ENCODE measurements around the gene KRT83. TPM values are rescaled to one million over a fixed set of nuclear protein-coding genes. Genes with fewer than 3 reads are reported as not detected.

KRT83 gene
- total RNA-seq, 1 donor from 2014 or later: not detected

DNA sequence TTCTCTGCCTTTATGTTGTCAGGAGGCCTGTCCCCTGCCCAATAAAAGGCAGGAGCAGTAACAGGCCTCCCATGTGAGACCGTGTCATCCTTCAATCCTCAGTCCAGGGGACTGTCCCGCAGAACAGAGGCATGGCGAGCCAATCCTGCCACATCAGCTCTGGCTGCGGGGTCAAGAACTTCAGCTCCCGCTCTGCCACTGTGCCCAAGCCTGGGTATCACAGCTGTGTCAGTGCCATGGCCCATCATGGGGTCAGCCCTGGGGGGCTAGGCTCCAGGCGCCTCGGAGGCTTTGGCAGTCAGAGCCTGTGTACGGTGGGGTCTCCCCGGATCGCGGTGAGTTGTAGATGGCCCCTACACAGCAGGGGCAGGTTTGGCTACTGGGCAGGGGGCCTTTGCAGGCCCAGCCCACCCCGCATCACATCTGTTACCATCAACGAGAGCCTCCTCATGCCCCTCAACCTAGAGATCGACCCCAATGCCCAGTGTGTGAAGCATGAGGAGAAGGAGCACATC, 19.9 kb upstream of the KRT83 start:
- H3K9me3 ChIP-seq: no peaks in the 10 kb centered on the region
- H3K27me3 ChIP-seq: no peaks in the 10 kb centered on the region
- DNase-seq (ENCODE audit: extremely low spot score in 2 of 2): no peak
- H3K27ac ChIP-seq: no peak overlapping the region
- H3K36me3 ChIP-seq: no peaks in the 10 kb centered on the region
- intact Hi-C loops (cut with DNase I): no loop called here
- no peaks in the 10 kb centered on the region for H3K4me1 ChIP-seq
- TF ChIP-seq POLR2AphosphoS5 (IDR thresholded peaks at IDR 0.05; ENCODE audit: insufficient read depth in 1 of 2, low read depth in 1 of 2) (no peak), POLR2A (IDR thresholded peaks at IDR 0.05) (no peak), CTCF (IDR thresholded peaks at IDR 0.05) (no peak)
- H3K4me3 ChIP-seq: no peak overlapping the region

- Histone ChIP-seq H3K27ac (no peak overlapping the region), H3K36me3 (no peaks in the 10 kb centered on the region), H3K9me3 (no peaks in the 10 kb centered on the region), H3K4me3 (no peak overlapping the region), H3K4me1 (no peaks in the 10 kb centered on the region), H3K27me3 (no peaks in the 10 kb centered on the region)
- no peak for DNase-seq (ENCODE audit: extremely low spot score in 2 of 2)
- TF ChIP-seq CTCF (IDR thresholded peaks at IDR 0.05): no peak
- TF ChIP-seq POLR2AphosphoS5 (IDR thresholded peaks at IDR 0.05; ENCODE audit: insufficient read depth in 1 of 2, low read depth in 1 of 2): no peak
- TF ChIP-seq POLR2A (IDR thresholded peaks at IDR 0.05): no peak
- intact Hi-C loops (cut with DNase I): no loop called here
Observed at GRCh38 chr12:52338241-52338960, 17.2 kb upstream of the KRT83 start.

- Histone ChIP-seq H3K4me3 (no peak overlapping the region), H3K27ac (no peak overlapping the region), H3K27me3 (no peaks in the 10 kb centered on the region), H3K36me3 (no peaks in the 10 kb centered on the region), H3K4me1 (no peaks in the 10 kb centered on the region), H3K9me3 (no peaks in the 10 kb centered on the region)
- intact Hi-C loops (cut with DNase I): no loop called here
- TF ChIP-seq CTCF (IDR thresholded peaks at IDR 0.05): no peak
- TF ChIP-seq POLR2A (IDR thresholded peaks at IDR 0.05): no peak
- no peak for TF ChIP-seq POLR2AphosphoS5 (IDR thresholded peaks at IDR 0.05; ENCODE audit: insufficient read depth in 1 of 2, low read depth in 1 of 2)
- no peak for DNase-seq (ENCODE audit: extremely low spot score in 2 of 2)
Observed at GRCh38 chr12:52337054-52337453, 15.9 kb upstream of the KRT83 start.

- intact Hi-C loops (cut with DNase I): no loop called here
- H3K4me3 ChIP-seq: no peak overlapping the region
- no peaks in the 10 kb centered on the region for H3K36me3 ChIP-seq
- H3K27me3 ChIP-seq: no peaks in the 10 kb centered on the region
- H3K27ac ChIP-seq: no peak overlapping the region
- H3K9me3 ChIP-seq: no peaks in the 10 kb centered on the region
- no peak for DNase-seq (ENCODE audit: extremely low spot score in 2 of 2)
- H3K4me1 ChIP-seq: no peaks in the 10 kb centered on the region
- no peak for TF ChIP-seq POLR2A (IDR thresholded peaks at IDR 0.05)
Observed at GRCh38 chr12:52336641-52337040, 15.4 kb upstream of the KRT83 start.

DNA sequence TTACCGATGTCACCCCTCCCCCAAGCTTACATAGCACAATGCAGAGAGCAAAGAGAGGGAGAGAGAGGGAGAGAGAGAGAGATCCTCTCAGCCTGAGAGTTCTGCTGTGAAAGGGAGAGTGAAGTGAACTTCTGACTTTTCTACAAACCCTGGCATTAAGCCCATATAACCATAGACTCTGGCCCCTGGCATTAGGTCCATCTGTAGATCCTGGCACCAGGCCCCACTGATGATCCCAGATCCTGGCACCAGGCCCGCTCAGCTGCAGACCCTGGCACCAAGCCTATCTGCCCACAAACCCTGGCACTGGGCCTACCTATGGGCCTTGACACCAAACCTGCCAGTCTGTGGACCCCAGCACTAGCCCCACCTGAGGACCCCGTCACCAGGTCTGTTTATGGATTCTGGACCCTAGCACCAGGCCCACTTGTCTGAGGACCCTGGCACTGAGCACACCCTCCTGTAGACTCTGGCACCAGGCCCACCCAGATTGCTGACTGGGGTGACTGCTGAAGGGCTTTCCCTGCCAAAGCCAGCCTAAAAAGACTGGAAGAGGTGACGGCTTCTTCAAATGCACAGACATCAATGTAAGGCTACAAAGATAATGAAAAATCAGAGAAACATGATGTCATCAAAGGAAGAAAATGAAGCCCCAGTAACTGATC, 14.5 kb upstream of the KRT83 start:
- no peak overlapping the region for H3K4me3 ChIP-seq
- DNase-seq (ENCODE audit: extremely low spot score in 2 of 2): no peak
- no peaks in the 10 kb centered on the region for H3K27me3 ChIP-seq
- TF ChIP-seq POLR2AphosphoS5 (IDR thresholded peaks at IDR 0.05; ENCODE audit: insufficient read depth in 1 of 2, low read depth in 1 of 2): no peak
- TF ChIP-seq POLR2A (IDR thresholded peaks at IDR 0.05): no peak
- no peak for TF ChIP-seq CTCF (IDR thresholded peaks at IDR 0.05)
- H3K4me1 ChIP-seq: no peaks in the 10 kb centered on the region
- H3K27ac ChIP-seq: no peak overlapping the region
- H3K9me3 ChIP-seq: no peaks in the 10 kb centered on the region
- no peaks in the 10 kb centered on the region for H3K36me3 ChIP-seq
- intact Hi-C loops (cut with DNase I): no loop called here
